Urothelium cell line (cell line): ENCODE results near the gene OSBPL6.
A peak's percentile ranks its signal among the peaks of the same experiment; 100 is the strongest.
"Not testable (repeated sequence)": the region's sequence is repeated elsewhere in the genome, so short reads cannot be mapped to it uniquely, and the experiment has no call there.

Source experiments
- DNase-seq: peaks from one replicate; pipeline ENCODE4 v3.0.0; 2011; ENCODE audit warnings: low spot score, mixed read lengths
- FAIRE-seq: peaks from 2 replicates; lab custom pipeline; 2011; peaks lifted over from hg19 to GRCh38; lab: Jason Lieb, UNC

Gene OSBPL6

GRCh38 chr2:178394859-178395258, 200.5 kb downstream of the OSBPL6 start:
- FAIRE-seq (no peak), DNase-seq (no peak)

GRCh38 chr2:178395295-178395694, 201.0 kb downstream of the OSBPL6 start:
- DNase-seq (no peak), FAIRE-seq (no peak)

- FAIRE-seq (no peak), DNase-seq (no peak)
Observed at GRCh38 chr2:178395941-178396570, 201.7 kb downstream of the OSBPL6 start.

GRCh38 chr2:178397002-178397605, 202.8 kb downstream of the OSBPL6 start:
- DNase-seq (peak; percentile 32), FAIRE-seq (no peak)

- FAIRE-seq = no peak
- DNase-seq = no peak
Observed at GRCh38 chr2:178401994-178402437, 207.7 kb downstream of the OSBPL6 start.

- FAIRE-seq = no peak
- DNase-seq = no peak
Observed at GRCh38 chr2:178403671-178404306, 209.5 kb downstream of the OSBPL6 start.

GRCh38 chr2:178404368-178404767, 210.1 kb downstream of the OSBPL6 start:
- no peak for FAIRE-seq
- peak; percentile 49 for DNase-seq

GRCh38 chr2:178409261-178409660, 214.9 kb downstream of the OSBPL6 start:
- no peak for FAIRE-seq
- no peak for DNase-seq

GRCh38 chr2:178412047-178412446, 217.7 kb downstream of the OSBPL6 start:
- DNase-seq = no peak
- FAIRE-seq = no peak

GRCh38 chr2:178412453-178412852, 218.1 kb downstream of the OSBPL6 start:
- DNase-seq, FAIRE-seq: not testable (repeated sequence)

- no peak for FAIRE-seq
- peak; percentile 74 for DNase-seq
Observed at GRCh38 chr2:178413472-178414265, 219.4 kb downstream of the OSBPL6 start.

- DNase-seq = peak; percentile 90
- no peak for FAIRE-seq
Observed at GRCh38 chr2:178414266-178415247, 220.2 kb downstream of the OSBPL6 start.

- no peak for DNase-seq
- no peak for FAIRE-seq
Observed at GRCh38 chr2:178415979-178416378, 221.7 kb downstream of the OSBPL6 start.

GRCh38 chr2:178417916-178418315, 223.6 kb downstream of the OSBPL6 start:
- FAIRE-seq = no peak
- no peak for DNase-seq

- FAIRE-seq (no peak), DNase-seq (no peak)
Observed at GRCh38 chr2:178418426-178418825, 224.1 kb downstream of the OSBPL6 start.

- no peak for FAIRE-seq
- no peak for DNase-seq
Observed at GRCh38 chr2:178419123-178419522, 224.8 kb downstream of the OSBPL6 start.

GRCh38 chr2:178420463-178420999, 226.2 kb downstream of the OSBPL6 start:
- FAIRE-seq (no peak), DNase-seq (no peak)

- FAIRE-seq (no peak), DNase-seq (no peak)
Observed at GRCh38 chr2:178422097-178422496, 227.8 kb downstream of the OSBPL6 start.

- not testable (repeated sequence) for FAIRE-seq, DNase-seq
Observed at GRCh38 chr2:178423746-178424145, 229.4 kb downstream of the OSBPL6 start.
